ENCODE results near the gene WDR3.

DNA sequence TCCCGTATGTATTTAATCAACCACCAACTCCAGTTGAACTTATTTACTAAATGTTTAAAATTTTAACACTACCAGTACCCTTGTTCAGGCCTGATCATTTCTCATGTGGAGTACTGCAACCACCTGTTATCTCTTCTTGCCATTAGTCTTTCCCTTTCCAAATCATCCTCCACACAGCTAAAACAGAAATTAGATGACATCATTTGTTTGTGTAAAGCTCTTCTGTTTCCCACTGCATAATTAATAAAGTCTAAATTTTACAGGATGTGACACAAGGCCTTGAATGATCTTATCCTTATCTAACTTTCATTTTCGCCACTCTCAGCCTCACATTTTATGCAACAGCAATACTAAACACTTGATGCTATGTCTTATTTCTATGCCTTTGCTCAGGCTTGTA, 24.5 kb upstream of the WDR3 start:
- TF ChIP-seq, protein P1, sequence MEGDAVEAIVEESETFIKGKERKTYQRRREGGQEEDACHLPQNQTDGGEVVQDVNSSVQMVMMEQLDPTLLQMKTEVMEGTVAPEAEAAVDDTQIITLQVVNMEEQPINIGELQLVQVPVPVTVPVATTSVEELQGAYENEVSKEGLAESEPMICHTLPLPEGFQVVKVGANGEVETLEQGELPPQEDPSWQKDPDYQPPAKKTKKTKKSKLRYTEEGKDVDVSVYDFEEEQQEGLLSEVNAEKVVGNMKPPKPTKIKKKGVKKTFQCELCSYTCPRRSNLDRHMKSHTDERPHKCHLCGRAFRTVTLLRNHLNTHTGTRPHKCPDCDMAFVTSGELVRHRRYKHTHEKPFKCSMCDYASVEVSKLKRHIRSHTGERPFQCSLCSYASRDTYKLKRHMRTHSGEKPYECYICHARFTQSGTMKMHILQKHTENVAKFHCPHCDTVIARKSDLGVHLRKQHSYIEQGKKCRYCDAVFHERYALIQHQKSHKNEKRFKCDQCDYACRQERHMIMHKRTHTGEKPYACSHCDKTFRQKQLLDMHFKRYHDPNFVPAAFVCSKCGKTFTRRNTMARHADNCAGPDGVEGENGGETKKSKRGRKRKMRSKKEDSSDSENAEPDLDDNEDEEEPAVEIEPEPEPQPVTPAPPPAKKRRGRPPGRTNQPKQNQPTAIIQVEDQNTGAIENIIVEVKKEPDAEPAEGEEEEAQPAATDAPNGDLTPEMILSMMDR (IDR thresholded peaks at IDR 0.05) = no peak
- TF ChIP-seq POLR2A (IDR thresholded peaks at IDR 0.05) (no peak), EP300 (IDR thresholded peaks at IDR 0.05) (no peak)
